SK-N-SH (cell line): ENCODE data around the gene MAP3K6.

ENCODE experiments used
- EP300 ChIP-seq, 2 experiments: IDR thresholded peaks; 2 replicates each; pipeline versions ENCODE4 v1.4.0 to v1.6.1; 2012; ENCODE audit warnings: borderline replicate concordance in 1 of 2, low read depth in 1 of 2, low read length in 1 of 2
- EZH2phosphoT487 ChIP-seq: fragments of 200-600 bp; sonication (generic); IDR thresholded peaks from 2 replicates; pipeline ENCODE4 v1.6.1; 2017; ENCODE audit warnings: low read depth, mixed run types, mild to moderate bottlenecking, antibody characterized with exemption, moderate library complexity, borderline replicate concordance
- FOXJ3 ChIP-seq: sonication (generic); formaldehyde crosslinking; IDR thresholded peaks from 2 replicates; pipeline ENCODE4 v1.5.1; 2020; ENCODE audit warnings: mild to moderate bottlenecking, missing genetic modification reagents
- MXI1 ChIP-seq: IDR thresholded peaks from 2 replicates; pipeline ENCODE4 v1.6.1; 2012; ENCODE audit warnings: mild to moderate bottlenecking, low read depth, low read length, improper control_type of control experiment
- POLR2AphosphoS5 ChIP-seq: IDR thresholded peaks from 2 replicates; pipeline ENCODE4 v1.6.1; 2012; ENCODE audit warnings: low read depth, low read length
- RAD21 ChIP-seq: IDR thresholded peaks from 2 replicates; pipeline ENCODE4 v1.6.1; 2012; ENCODE audit warnings: mild to moderate bottlenecking, low read length
- RFX5 ChIP-seq: IDR thresholded peaks from 2 replicates; pipeline ENCODE4 v1.6.1; 2012; ENCODE audit warnings: mild to moderate bottlenecking, improper control_type of control experiment, low read length
- SMC3 ChIP-seq: IDR thresholded peaks from 2 replicates; pipeline ENCODE4 v1.6.1; 2012; ENCODE audit warnings: low read depth, low read length, improper control_type of control experiment
- TEAD4 ChIP-seq: IDR thresholded peaks from 2 replicates; pipeline ENCODE4 v1.4.0; 2012; ENCODE audit warnings: mild to moderate bottlenecking, borderline replicate concordance; ENCODE audit not compliant: insufficient read depth
- USF1 ChIP-seq: IDR thresholded peaks from 2 replicates; pipeline ENCODE4 v1.4.0; 2012; ENCODE audit warnings: low read depth, borderline replicate concordance
- YY1 ChIP-seq: IDR thresholded peaks from 2 replicates; pipeline ENCODE4 v1.4.0; 2012; ENCODE audit warnings: low read depth, mild to moderate bottlenecking
- TF ChIP-seq, protein P1 (sequence below): IDR thresholded peaks from 2 replicates; pipeline ENCODE4 v1.6.1; 2012; ENCODE audit warnings: mild to moderate bottlenecking, low read depth, low read length, moderate library complexity
- TF ChIP-seq, protein P2 (sequence below): fragments of 200-600 bp; sonication (generic); IDR thresholded peaks from 2 replicates; pipeline ENCODE4 v1.6.1; 2017; ENCODE audit warnings: antibody characterized with exemption, mild to moderate bottlenecking, moderate library complexity

- TF ChIP-seq RAD21 (no peak), EP300 (IDR thresholded peaks at IDR 0.05; ENCODE audit: borderline replicate concordance in 1 of 2, low read depth in 1 of 2, low read length in 1 of 2) (no peak), USF1 (no peak), FOXJ3 (CRISPR knock-in tag) (no peak), YY1 (no peak), RFX5 (no peak), MXI1 (no peak), TEAD4 (no peak), POLR2AphosphoS5 (no peak), SMC3 (no peak), EZH2phosphoT487 (no peak)
- TF ChIP-seq, protein P1, sequence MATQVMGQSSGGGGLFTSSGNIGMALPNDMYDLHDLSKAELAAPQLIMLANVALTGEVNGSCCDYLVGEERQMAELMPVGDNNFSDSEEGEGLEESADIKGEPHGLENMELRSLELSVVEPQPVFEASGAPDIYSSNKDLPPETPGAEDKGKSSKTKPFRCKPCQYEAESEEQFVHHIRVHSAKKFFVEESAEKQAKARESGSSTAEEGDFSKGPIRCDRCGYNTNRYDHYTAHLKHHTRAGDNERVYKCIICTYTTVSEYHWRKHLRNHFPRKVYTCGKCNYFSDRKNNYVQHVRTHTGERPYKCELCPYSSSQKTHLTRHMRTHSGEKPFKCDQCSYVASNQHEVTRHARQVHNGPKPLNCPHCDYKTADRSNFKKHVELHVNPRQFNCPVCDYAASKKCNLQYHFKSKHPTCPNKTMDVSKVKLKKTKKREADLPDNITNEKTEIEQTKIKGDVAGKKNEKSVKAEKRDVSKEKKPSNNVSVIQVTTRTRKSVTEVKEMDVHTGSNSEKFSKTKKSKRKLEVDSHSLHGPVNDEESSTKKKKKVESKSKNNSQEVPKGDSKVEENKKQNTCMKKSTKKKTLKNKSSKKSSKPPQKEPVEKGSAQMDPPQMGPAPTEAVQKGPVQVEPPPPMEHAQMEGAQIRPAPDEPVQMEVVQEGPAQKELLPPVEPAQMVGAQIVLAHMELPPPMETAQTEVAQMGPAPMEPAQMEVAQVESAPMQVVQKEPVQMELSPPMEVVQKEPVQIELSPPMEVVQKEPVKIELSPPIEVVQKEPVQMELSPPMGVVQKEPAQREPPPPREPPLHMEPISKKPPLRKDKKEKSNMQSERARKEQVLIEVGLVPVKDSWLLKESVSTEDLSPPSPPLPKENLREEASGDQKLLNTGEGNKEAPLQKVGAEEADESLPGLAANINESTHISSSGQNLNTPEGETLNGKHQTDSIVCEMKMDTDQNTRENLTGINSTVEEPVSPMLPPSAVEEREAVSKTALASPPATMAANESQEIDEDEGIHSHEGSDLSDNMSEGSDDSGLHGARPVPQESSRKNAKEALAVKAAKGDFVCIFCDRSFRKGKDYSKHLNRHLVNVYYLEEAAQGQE, result no peak
- TF ChIP-seq, protein P2, sequence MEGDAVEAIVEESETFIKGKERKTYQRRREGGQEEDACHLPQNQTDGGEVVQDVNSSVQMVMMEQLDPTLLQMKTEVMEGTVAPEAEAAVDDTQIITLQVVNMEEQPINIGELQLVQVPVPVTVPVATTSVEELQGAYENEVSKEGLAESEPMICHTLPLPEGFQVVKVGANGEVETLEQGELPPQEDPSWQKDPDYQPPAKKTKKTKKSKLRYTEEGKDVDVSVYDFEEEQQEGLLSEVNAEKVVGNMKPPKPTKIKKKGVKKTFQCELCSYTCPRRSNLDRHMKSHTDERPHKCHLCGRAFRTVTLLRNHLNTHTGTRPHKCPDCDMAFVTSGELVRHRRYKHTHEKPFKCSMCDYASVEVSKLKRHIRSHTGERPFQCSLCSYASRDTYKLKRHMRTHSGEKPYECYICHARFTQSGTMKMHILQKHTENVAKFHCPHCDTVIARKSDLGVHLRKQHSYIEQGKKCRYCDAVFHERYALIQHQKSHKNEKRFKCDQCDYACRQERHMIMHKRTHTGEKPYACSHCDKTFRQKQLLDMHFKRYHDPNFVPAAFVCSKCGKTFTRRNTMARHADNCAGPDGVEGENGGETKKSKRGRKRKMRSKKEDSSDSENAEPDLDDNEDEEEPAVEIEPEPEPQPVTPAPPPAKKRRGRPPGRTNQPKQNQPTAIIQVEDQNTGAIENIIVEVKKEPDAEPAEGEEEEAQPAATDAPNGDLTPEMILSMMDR, result no peak
Measured at GRCh38 chr1:27306892-27307761, 59.6 kb downstream of the MAP3K6 start.
